ENCODE measurements around the gene TRAF1. TPM values are rescaled to one million over a fixed set of nuclear protein-coding genes. Genes with fewer than 3 reads are reported as not detected.

Gene TRAF1
- total RNA-seq, 1 donor from 2014 or later = 1.4 TPM

DNA sequence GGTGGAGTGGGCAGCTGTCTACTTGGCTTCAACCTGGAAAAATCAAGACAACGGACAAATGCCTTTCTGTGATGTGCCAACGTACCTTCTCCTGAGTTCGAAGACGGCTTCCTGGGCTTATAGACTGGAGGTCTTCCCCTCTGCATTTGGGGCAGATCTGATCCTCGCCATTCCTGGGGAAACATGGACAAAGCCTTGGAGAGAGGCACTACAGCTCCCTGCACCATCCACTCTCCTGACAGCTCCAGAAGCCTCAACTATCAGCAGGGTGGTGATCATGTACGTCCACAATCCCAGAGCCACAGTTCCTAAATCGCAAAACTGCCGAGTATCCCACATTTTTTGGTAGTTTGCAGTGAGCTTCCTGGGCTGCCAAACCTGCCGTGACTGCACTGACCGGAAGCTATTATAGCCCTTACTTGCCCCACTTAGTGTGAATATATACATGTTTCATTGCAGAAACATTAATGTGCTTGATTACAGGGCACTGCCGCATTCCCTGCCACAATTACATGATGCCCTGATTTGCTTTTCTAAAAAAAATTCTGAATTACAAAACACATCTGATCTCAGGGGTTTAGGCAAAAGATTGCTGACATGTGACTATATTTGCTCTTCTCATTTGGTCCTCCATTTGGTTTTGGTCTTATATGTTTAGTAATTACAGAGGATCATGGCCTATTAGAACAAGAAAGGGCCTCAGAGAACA is 2.8 kb downstream of the TRAF1 start:
- no peaks in the 10 kb centered on the region for H3K9me3 Mint-ChIP-seq (ENCODE audit: unreplicated experiment)
- peaks cover 8% of the 10 kb centered on the region for H3K27me3 Mint-ChIP-seq (ENCODE audit: unreplicated experiment)
- DNase-seq (ENCODE audit: low spot score) = no peak
- no peaks in the 10 kb centered on the region for H3K36me3 Mint-ChIP-seq (ENCODE audit: low read depth, unreplicated experiment)
- H3K27ac Mint-ChIP-seq (ENCODE audit: unreplicated experiment) = no peak overlapping the region
- no peak overlapping the region for H3K4me3 Mint-ChIP-seq (ENCODE audit: unreplicated experiment)
- H3K4me1 Mint-ChIP-seq (ENCODE audit: unreplicated experiment) = peaks cover 11% of the 10 kb centered on the region
- TF ChIP-seq, protein P1, sequence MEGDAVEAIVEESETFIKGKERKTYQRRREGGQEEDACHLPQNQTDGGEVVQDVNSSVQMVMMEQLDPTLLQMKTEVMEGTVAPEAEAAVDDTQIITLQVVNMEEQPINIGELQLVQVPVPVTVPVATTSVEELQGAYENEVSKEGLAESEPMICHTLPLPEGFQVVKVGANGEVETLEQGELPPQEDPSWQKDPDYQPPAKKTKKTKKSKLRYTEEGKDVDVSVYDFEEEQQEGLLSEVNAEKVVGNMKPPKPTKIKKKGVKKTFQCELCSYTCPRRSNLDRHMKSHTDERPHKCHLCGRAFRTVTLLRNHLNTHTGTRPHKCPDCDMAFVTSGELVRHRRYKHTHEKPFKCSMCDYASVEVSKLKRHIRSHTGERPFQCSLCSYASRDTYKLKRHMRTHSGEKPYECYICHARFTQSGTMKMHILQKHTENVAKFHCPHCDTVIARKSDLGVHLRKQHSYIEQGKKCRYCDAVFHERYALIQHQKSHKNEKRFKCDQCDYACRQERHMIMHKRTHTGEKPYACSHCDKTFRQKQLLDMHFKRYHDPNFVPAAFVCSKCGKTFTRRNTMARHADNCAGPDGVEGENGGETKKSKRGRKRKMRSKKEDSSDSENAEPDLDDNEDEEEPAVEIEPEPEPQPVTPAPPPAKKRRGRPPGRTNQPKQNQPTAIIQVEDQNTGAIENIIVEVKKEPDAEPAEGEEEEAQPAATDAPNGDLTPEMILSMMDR (IDR thresholded peaks at IDR 0.05; ENCODE audit: unreplicated experiment) = no peak

DNA sequence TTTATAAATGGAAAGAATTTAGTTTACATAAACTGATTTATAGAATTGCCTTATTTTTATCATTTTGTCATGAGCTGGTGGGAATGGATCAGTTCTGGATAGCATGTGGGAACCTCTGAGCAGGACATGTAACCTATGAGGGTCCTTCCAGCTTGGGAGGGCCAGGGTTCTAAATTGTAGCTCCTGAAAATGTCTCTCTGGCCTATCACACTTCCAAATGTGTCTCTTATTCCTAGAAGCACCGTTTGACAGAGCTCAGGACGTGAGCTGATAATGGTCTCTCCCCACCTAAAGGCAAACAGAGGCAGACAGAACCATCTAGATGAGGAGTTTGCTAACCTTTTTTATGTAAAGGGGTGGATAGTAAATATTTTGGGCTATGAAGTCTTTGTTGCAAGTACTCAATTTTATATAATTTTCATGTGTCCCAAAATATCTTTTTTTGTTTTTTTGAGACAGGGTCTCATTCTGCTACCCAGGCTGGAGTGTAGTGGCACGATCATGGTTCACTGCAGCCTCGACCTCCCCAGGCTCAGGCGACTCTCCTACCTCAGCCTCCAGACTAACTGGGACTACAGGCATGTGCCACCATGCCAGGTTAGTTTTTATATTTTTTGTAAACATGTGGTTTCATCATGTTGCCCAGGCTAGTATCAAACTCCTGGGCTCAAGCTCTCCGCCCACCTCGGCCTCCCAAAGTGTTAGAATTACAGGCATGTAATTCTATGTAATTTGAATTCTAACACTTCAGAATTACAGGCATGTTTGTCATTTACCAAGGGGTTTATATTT is 4.0 kb downstream of the TRAF1 start:
- Mint-ChIP-seq H3K4me1 (ENCODE audit: unreplicated experiment) (peaks cover 2% of the 10 kb centered on the region), H3K36me3 (ENCODE audit: low read depth, unreplicated experiment) (no peaks in the 10 kb centered on the region), H3K4me3 (ENCODE audit: unreplicated experiment) (no peak overlapping the region), H3K27ac (ENCODE audit: unreplicated experiment) (no peak overlapping the region), H3K9me3 (ENCODE audit: unreplicated experiment) (no peaks in the 10 kb centered on the region), H3K27me3 (ENCODE audit: unreplicated experiment) (peaks cover 2% of the 10 kb centered on the region)
- DNase-seq (ENCODE audit: low spot score) = no peak
- TF ChIP-seq, protein P1 (IDR thresholded peaks at IDR 0.05; ENCODE audit: unreplicated experiment) = no peak

DNA sequence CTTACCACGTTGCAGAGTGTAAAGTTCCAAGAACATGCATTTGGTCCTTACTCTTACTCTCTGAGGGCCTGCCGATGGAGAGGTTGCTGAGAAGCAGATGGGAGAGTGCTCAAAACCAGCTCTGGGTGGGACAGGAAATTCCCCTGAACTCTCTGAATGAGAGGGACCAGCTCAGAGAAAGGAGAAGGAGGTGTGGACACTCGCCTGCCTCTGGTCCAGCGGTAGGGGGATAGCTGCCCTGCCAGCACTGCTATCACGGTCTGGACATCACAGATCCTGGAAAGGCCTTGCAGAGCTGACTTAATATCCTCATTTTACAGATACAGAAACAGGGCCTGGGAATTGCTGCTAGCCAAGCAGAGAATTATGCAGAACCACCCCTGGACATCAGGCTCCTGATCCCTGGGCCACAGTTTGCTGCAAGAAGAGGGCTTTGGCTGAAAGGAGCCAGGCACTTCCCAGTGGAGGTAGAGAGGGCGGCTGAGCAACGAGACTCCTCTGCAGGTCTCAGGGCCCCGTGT is 4.9 kb downstream of the TRAF1 start:
- TF ChIP-seq, protein P1 (IDR thresholded peaks at IDR 0.05; ENCODE audit: unreplicated experiment) = no peak
- Mint-ChIP-seq H3K4me1 (ENCODE audit: unreplicated experiment) (no peaks in the 10 kb centered on the region), H3K9me3 (ENCODE audit: unreplicated experiment) (no peaks in the 10 kb centered on the region), H3K36me3 (ENCODE audit: low read depth, unreplicated experiment) (peaks cover 3% of the 10 kb centered on the region), H3K27me3 (ENCODE audit: unreplicated experiment) (peaks cover 3% of the 10 kb centered on the region), H3K4me3 (ENCODE audit: unreplicated experiment) (no peak overlapping the region), H3K27ac (ENCODE audit: unreplicated experiment) (no peak overlapping the region)
- DNase-seq (ENCODE audit: low spot score) = no peak

DNA sequence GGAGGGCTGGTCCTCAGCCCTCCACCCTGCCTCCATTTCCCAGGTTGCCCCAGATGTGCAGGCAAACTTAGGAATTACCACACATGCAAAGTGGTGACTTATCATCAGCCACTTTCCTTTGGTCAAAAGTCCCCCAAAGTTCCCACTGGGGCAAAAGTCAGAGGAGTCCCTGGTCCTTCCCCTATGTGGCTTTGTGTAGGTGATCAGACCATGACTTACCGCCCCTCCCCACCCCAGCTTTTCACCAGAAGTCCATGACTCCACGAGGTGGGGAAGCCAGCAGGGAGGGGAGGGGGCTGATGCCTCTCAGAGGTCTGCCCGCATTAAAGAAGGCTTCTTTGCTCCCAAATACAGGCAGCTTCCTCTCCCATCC is 5.8 kb downstream of the TRAF1 start:
- no peak overlapping the region for H3K27ac Mint-ChIP-seq (ENCODE audit: unreplicated experiment)
- peaks cover 3% of the 10 kb centered on the region for H3K36me3 Mint-ChIP-seq (ENCODE audit: low read depth, unreplicated experiment)
- H3K4me3 Mint-ChIP-seq (ENCODE audit: unreplicated experiment) = no peak overlapping the region
- TF ChIP-seq, protein P1 (IDR thresholded peaks at IDR 0.05; ENCODE audit: unreplicated experiment) = no peak
- no peaks in the 10 kb centered on the region for H3K4me1 Mint-ChIP-seq (ENCODE audit: unreplicated experiment)
- H3K9me3 Mint-ChIP-seq (ENCODE audit: unreplicated experiment) = no peaks in the 10 kb centered on the region
- H3K27me3 Mint-ChIP-seq (ENCODE audit: unreplicated experiment) = peaks cover 4% of the 10 kb centered on the region
- no peak for DNase-seq (ENCODE audit: low spot score)
